NB4 (cell line): ENCODE measurements around the gene TMBIM6.

Source experiments
- CTCF ChIP-seq: IDR thresholded peaks from one replicate; pipeline ENCODE4 v1.5.1; 2012; ENCODE audit warnings: low read depth, low read length
- MYC ChIP-seq: IDR thresholded peaks from 2 replicates; pipeline ENCODE4 v1.6.1; 2011; ENCODE audit warnings: low read depth, low read length
- POLR2A ChIP-seq: IDR thresholded peaks from 2 replicates; pipeline ENCODE4 v1.6.1; 2011; ENCODE audit warnings: mild to moderate bottlenecking; ENCODE audit not compliant: insufficient read length; ENCODE audit errors: extremely low read depth
- TF ChIP-seq, protein P1 (sequence below): IDR thresholded peaks from 2 replicates; pipeline ENCODE4 v1.6.1; 2011; ENCODE audit warnings: low read depth, low read length

GRCh38 chr12:49794811-49795653 lies 53.7 kb downstream of the TMBIM6 start:
- no peak for TF ChIP-seq CTCF
- TF ChIP-seq, protein P1, sequence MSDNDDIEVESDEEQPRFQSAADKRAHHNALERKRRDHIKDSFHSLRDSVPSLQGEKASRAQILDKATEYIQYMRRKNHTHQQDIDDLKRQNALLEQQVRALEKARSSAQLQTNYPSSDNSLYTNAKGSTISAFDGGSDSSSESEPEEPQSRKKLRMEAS: no peak
- no peak for TF ChIP-seq POLR2A
- no peak for TF ChIP-seq MYC
